Suprapubic skin (tissue), 4 donors: ENCODE measurements around the gene TDRD5. TPM values are rescaled to one million over a fixed set of nuclear protein-coding genes. Genes with fewer than 3 reads are reported as not detected.

Experiments used
- DNase-seq, 2 donors: peaks; one replicate each; pipeline ENCODE4 v3.0.0-alpha.2; 2019; ENCODE audit warnings: low spot score in 2 of 2
- H3K27ac ChIP-seq: fragments of 200-600 bp; sonication (generic); one replicate; pipeline ENCODE4 v1.5.1; 2019
- H3K27me3 ChIP-seq: fragments of 200-600 bp; sonication (generic); one replicate; pipeline ENCODE4 v1.5.1; 2019
- H3K36me3 ChIP-seq: fragments of 200-600 bp; sonication (generic); one replicate; pipeline ENCODE4 v1.5.1; 2019
- H3K4me1 ChIP-seq: fragments of 200-600 bp; sonication (generic); one replicate; pipeline ENCODE4 v1.5.1; 2019
- H3K4me3 ChIP-seq: fragments of 200-600 bp; sonication (generic); one replicate; pipeline ENCODE4 v1.5.1; 2019; ENCODE audit warnings: mild to moderate bottlenecking
- H3K9me3 ChIP-seq: fragments of 200-600 bp; sonication (generic); one replicate; pipeline ENCODE4 v1.5.1; 2019
- CTCF ChIP-seq, 2 donors: fragments of 200-600 bp in 1 of 2; fragments of 450-650 bp in 1 of 2; sonication (generic) in 1 of 2; IDR thresholded peaks; one replicate each; pipeline ENCODE4 v1.5.1; 2016 to 2019; ENCODE audit warnings: antibody characterized with exemption in 2 of 2, mild to moderate bottlenecking in 1 of 2, moderate library complexity in 1 of 2
- EP300 ChIP-seq: sonication (generic); formaldehyde crosslinking; IDR thresholded peaks from one replicate; pipeline ENCODE4 v1.6.1; 2017; ENCODE audit warnings: antibody characterized with exemption
- POLR2A ChIP-seq, 2 donors: fragments of 450-650 bp; IDR thresholded peaks; one replicate each; pipeline ENCODE4 v1.6.1; 2017; ENCODE audit warnings: antibody characterized with exemption in 2 of 2, mild to moderate bottlenecking in 2 of 2, moderate library complexity in 2 of 2
- POLR2AphosphoS5 ChIP-seq, 3 donors: sonication (generic); formaldehyde crosslinking; IDR thresholded peaks; one replicate each; pipeline ENCODE4 v1.6.1; 2017; ENCODE audit warnings: antibody characterized with exemption in 3 of 3
- WGBS: methylation state at CpG from one replicate; pipeline ENCODE4 v1.1.5; 2018; 5-methylcytosine and 5-hydroxymethylcytosine counted together
- total RNA-seq, 4 donors: library from RNA; depleted of rRNA; stranded (reverse); fragments of >200 nt; gene quantifications; one replicate each; pipeline ENCODE4 v1.1.0, GENCODE V29; 2016

TDRD5 gene
- total RNA-seq, 4 donors from 2014 or later = 0.49 to 1.2 (median 0.66) TPM

GRCh38 chr1:179576509-179576908, 15.1 kb upstream of the TDRD5 start:
- no peak overlapping the region for H3K4me3 ChIP-seq
- TF ChIP-seq EP300 (no peak), POLR2A (IDR thresholded peaks at IDR 0.05) (no peak), CTCF (IDR thresholded peaks at IDR 0.05) (no peak), POLR2AphosphoS5 (IDR thresholded peaks at IDR 0.05) (no peak)
- peaks cover 54% of the 10 kb centered on the region for H3K27me3 ChIP-seq
- H3K9me3 ChIP-seq = no peaks in the 10 kb centered on the region
- no peak overlapping the region for H3K27ac ChIP-seq
- H3K4me1 ChIP-seq = peaks cover 9% of the 10 kb centered on the region
- no peaks in the 10 kb centered on the region for H3K36me3 ChIP-seq
- 32% methylated on average over 5 of the region's 5 CpGs for WGBS
- DNase-seq = no peak

- no peak for TF ChIP-seq CTCF (IDR thresholded peaks at IDR 0.05)
- TF ChIP-seq POLR2A (IDR thresholded peaks at IDR 0.05) = no peak
- TF ChIP-seq POLR2AphosphoS5 (IDR thresholded peaks at IDR 0.05) = no peak
- no peak for TF ChIP-seq EP300
- Histone ChIP-seq H3K4me1 (peaks cover 7% of the 10 kb centered on the region), H3K27me3 (no peaks in the 10 kb centered on the region), H3K27ac (no peak overlapping the region), H3K9me3 (no peaks in the 10 kb centered on the region), H3K4me3 (no peak overlapping the region), H3K36me3 (no peaks in the 10 kb centered on the region)
- no peak for DNase-seq
- WGBS = 87% methylated on average over 5 of the region's 5 CpGs
Measured at GRCh38 chr1:179583771-179584320, 7.8 kb upstream of the TDRD5 start.

- Histone ChIP-seq H3K4me3 (peak overlapping the region; percentile 54), H3K9me3 (no peaks in the 10 kb centered on the region), H3K27me3 (peaks cover 6% of the 10 kb centered on the region), H3K4me1 (peaks cover 8% of the 10 kb centered on the region), H3K27ac (peak overlapping the region; percentile 94), H3K36me3 (no peaks in the 10 kb centered on the region)
- TF ChIP-seq EP300 (no peak), CTCF (IDR thresholded peaks at IDR 0.05) (peak in 1 of 2 donors; percentile 60), POLR2A (IDR thresholded peaks at IDR 0.05) (no peak), POLR2AphosphoS5 (IDR thresholded peaks at IDR 0.05) (peak in 1 of 3 donors; percentile 44)
- peak in 1 of 2 donors; percentile 78 for DNase-seq
- WGBS = 7% methylated on average over 25 of the region's 60 CpGs
Measured at GRCh38 chr1:179586107-179586823, 5.4 kb upstream of the TDRD5 start.

DNA sequence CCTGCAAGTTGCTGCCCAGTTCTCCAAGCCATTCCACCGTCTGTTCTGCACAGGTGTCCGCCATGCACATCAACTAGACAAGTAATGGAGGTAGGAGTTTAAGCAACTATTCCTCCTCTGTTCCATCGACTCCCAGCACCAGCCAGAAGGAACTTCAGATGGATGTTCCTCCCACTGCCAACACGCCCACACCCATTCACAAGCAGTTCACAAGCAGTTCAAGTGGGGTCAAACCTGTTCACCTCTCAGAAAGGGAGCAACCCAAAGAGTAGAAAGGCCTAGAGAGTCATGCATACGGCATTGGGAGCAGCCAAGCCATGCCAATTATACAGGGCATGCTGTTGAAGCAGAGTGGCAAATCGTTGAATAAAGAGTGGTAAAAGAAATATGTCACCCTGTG, 4.3 kb upstream of the TDRD5 start:
- Histone ChIP-seq H3K4me1 (peaks cover 17% of the 10 kb centered on the region), H3K9me3 (no peaks in the 10 kb centered on the region), H3K4me3 (no peak overlapping the region), H3K36me3 (no peaks in the 10 kb centered on the region), H3K27me3 (peaks cover 17% of the 10 kb centered on the region), H3K27ac (no peak overlapping the region)
- TF ChIP-seq POLR2A (IDR thresholded peaks at IDR 0.05) (no peak), EP300 (no peak), POLR2AphosphoS5 (IDR thresholded peaks at IDR 0.05) (no peak), CTCF (IDR thresholded peaks at IDR 0.05) (no peak)
- WGBS = 94% methylated on average over 6 of the region's 6 CpGs
- no peak for DNase-seq

- Histone ChIP-seq H3K4me1 (peaks cover 17% of the 10 kb centered on the region), H3K9me3 (no peaks in the 10 kb centered on the region), H3K27me3 (peaks cover 22% of the 10 kb centered on the region), H3K4me3 (no peak overlapping the region), H3K27ac (no peak overlapping the region), H3K36me3 (no peaks in the 10 kb centered on the region)
- 93% methylated on average over 15 of the region's 18 CpGs for WGBS
- no peak for DNase-seq
- TF ChIP-seq CTCF (IDR thresholded peaks at IDR 0.05) = no peak
- no peak for TF ChIP-seq EP300
- no peak for TF ChIP-seq POLR2A (IDR thresholded peaks at IDR 0.05)
- no peak for TF ChIP-seq POLR2AphosphoS5 (IDR thresholded peaks at IDR 0.05)
Measured at GRCh38 chr1:179588425-179589024, 3.1 kb upstream of the TDRD5 start.
